ACC112 (cell line): ENCODE measurements around the gene ZPR1.

Experiments
- H2AFZ ChIP-seq: fragments of 200-600 bp; sonication (generic); one replicate; pipeline ENCODE4 v1.6.0; 2017; ENCODE audit warnings: antibody characterized with exemption, low read length; ENCODE audit not compliant: unreplicated experiment
- H3K27ac ChIP-seq: fragments of 200-600 bp; sonication (generic); 2 replicates; pipeline ENCODE4 v1.5.1; 2014; ENCODE audit warnings: low read depth, mild to moderate bottlenecking, antibody characterized with exemption, low read length, moderate library complexity
- H3K27me3 ChIP-seq: fragments of 200-600 bp; sonication (generic); 2 replicates; pipeline ENCODE4 v1.6.1; 2014; ENCODE audit warnings: mild to moderate bottlenecking, antibody characterized with exemption, low read length, moderate library complexity, mixed read lengths; ENCODE audit not compliant: insufficient read depth
- H3K36me3 ChIP-seq: fragments of 200-600 bp; sonication (generic); 2 replicates; pipeline ENCODE4 v1.6.1; 2016; ENCODE audit warnings: mild to moderate bottlenecking, antibody characterized with exemption, low read length, moderate library complexity, mixed read lengths; ENCODE audit not compliant: insufficient read depth
- H3K4me1 ChIP-seq: fragments of 200-600 bp; sonication (generic); one replicate; pipeline ENCODE4 v1.6.1; 2016; ENCODE audit warnings: low read length, mixed read lengths; ENCODE audit not compliant: insufficient read depth, unreplicated experiment, control insufficient read depth
- H3K4me3 ChIP-seq: fragments of 200-600 bp; sonication (generic); 2 replicates; pipeline ENCODE4 v1.5.1; 2014; ENCODE audit warnings: mild to moderate bottlenecking, low read depth, low read length
- H3K79me2 ChIP-seq: fragments of 200-600 bp; sonication (generic); one replicate; pipeline ENCODE4 v1.6.0; 2016; ENCODE audit warnings: low read length; ENCODE audit not compliant: control insufficient read depth, unreplicated experiment, insufficient read depth

Gene ZPR1

DNA sequence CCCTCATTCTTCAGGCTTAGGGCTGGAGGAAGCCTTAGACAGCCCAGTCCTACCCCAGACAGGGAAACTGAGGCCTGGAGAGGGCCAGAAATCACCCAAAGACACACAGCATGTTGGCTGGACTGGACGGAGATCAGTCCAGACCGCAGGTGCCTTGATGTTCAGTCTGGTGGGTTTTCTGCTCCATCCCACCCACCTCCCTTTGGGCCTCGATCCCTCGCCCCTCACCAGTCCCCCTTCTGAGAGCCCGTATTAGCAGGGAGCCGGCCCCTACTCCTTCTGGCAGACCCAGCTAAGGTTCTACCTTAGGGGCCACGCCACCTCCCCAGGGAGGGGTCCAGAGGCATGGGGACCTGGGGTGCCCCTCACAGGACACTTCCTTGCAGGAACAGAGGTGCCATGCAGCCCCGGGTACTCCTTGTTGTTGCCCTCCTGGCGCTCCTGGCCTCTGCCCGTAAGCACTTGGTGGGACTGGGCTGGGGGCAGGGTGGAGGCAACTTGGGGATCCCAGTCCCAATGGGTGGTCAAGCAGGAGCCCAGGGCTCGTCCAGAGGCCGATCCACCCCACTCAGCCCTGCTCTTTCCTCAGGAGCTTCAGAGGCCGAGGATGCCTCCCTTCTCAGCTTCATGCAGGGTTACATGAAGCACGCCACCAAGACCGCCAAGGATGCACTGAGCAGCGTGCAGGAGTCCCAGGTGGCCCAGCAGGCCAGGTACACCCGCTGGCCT lies 42.5 kb upstream of the ZPR1 start:
- Histone ChIP-seq H3K36me3 (no peaks in the 10 kb centered on the region), H2AFZ (no peak overlapping the region), H3K27me3 (no peaks in the 10 kb centered on the region), H3K4me3 (no peak overlapping the region), H3K4me1 (peaks cover 22% of the 10 kb centered on the region), H3K79me2 (no peaks in the 10 kb centered on the region), H3K27ac (no peak overlapping the region)

DNA sequence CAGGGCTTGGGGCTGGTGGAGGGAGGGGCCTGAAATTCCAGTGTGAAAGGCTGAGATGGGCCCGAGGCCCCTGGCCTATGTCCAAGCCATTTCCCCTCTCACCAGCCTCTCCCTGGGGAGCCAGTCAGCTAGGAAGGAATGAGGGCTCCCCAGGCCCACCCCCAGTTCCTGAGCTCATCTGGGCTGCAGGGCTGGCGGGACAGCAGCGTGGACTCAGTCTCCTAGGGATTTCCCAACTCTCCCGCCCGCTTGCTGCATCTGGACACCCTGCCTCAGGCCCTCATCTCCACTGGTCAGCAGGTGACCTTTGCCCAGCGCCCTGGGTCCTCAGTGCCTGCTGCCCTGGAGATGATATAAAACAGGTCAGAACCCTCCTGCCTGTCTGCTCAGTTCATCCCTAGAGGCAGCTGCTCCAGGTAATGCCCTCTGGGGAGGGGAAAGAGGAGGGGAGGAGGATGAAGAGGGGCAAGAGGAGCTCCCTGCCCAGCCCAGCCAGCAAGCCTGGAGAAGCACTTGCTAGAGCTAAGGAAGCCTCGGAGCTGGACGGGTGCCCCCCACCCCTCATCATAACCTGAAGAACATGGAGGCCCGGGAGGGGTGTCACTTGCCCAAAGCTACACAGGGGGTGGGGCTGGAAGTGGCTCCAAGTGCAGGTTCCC lies 41.8 kb upstream of the ZPR1 start, which contains the start of gene APOC3:
Gene APOC3, plus strand, starts transcription at position 383 of the 659 bp plus-strand sequence. CDS start 676 bp downstream, outside the sequence.
- peaks cover 15% of the 10 kb centered on the region for H3K4me1 ChIP-seq
- H3K79me2 ChIP-seq, result no peaks in the 10 kb centered on the region
- H2AFZ ChIP-seq, result peak within 1 kb of the TSS; percentile 1
- H3K36me3 ChIP-seq, result no peaks in the 10 kb centered on the region
- no peak within 1 kb of the TSS for H3K4me3 ChIP-seq
- H3K27ac ChIP-seq, result no peak within 1 kb of the TSS
- H3K27me3 ChIP-seq, result no peaks in the 10 kb centered on the region

DNA sequence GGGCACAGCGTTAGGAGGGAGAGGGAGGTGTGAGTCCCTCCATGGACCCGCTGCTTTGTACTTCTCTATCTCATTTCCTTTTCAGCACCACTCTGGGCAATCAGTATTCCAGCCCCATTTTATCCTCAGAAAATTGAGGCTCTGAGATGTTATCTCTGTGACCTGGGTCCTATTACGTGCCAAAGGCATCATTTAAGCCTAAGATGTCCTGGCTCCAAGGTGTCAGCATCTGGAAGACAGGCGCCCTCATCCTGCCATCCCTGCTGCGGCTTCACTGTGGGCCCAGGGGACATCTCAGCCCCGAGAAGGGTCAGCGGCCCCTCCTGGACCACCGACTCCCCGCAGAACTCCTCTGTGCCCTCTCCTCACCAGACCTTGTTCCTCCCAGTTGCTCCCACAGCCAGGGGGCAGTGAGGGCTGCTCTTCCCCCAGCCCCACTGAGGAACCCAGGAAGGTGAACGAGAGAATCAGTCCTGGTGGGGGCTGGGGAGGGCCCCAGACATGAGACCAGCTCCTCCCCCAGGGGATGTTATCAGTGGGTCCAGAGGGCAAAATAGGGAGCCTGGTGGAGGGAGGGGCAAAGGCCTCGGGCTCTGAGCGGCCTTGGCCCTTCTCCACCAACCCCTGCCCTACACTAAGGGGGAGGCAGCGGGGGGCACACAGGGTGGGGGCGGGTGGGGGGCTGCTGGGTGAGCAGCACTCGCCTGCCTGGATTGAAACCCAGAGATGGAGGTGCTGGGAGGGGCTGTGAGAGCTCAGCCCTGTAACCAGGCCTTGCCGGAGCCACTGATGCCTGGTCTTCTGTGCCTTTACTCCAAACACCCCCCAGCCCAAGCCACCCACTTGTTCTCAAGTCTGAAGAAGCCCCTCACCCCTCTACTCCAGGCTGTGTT lies 41.1 kb upstream of the ZPR1 start:
- H3K36me3 ChIP-seq, result no peaks in the 10 kb centered on the region
- H3K79me2 ChIP-seq, result no peaks in the 10 kb centered on the region
- H3K27me3 ChIP-seq, result no peaks in the 10 kb centered on the region
- H2AFZ ChIP-seq, result peak overlapping the region; percentile 1
- no peak overlapping the region for H3K4me3 ChIP-seq
- no peak overlapping the region for H3K27ac ChIP-seq
- H3K4me1 ChIP-seq, result peaks cover 15% of the 10 kb centered on the region

DNA sequence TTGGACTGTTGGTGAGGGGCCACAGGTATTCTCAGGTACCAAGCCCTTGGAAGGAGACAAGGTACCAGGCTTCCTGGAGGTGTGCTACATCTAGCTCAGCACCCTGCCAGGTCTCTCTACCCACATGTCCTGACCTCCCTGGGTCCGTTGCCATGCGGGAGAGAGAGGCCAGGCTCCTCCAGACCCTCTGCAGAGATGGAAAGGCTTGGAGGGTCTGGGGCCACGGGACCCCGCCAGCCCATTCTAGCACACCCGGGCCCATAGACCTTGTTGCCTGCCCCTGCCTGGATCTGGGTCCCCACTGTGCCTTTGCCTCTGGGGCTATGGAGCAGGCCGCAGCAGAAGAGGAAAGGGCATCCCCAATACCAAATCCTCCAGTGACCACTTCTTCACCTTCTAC lies 39.6 kb upstream of the ZPR1 start:
- no peaks in the 10 kb centered on the region for H3K27me3 ChIP-seq
- H3K27ac ChIP-seq, result no peak overlapping the region
- H3K79me2 ChIP-seq, result no peaks in the 10 kb centered on the region
- no peaks in the 10 kb centered on the region for H3K36me3 ChIP-seq
- peaks cover 15% of the 10 kb centered on the region for H3K4me1 ChIP-seq
- no peak overlapping the region for H3K4me3 ChIP-seq
- no peak overlapping the region for H2AFZ ChIP-seq

DNA sequence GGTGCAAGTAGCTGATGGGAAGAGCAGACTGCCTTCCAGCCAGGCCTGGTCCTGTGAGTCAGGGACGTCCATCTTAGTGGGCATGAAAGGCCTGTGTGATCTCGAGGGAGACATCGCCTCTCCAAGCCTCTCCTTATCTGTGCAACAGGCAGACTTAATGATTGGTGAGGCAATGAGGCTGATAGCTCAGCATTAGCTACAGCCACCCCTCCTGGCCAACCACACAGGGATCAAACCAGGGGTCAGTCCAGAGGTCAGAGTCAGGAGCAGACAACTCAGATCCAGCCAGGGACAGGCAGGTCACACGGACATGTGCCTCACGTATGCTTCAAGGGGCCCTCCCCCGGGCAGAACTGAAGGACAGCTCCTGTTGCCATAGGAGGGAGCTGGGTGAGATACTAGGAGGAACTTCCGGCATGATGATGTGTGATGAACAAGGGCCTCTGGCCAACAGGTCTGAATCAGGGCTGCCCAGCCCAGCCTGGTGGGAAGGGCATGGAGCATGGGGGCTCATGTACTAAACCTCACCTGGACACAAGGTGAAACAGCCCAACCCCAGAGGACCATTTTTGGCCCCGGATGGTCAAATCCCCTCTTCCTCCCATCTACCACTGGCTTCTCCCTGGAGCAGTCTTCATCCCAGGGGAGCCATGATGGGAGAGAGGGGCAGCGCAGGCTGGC lies 39.1 kb upstream of the ZPR1 start:
- Histone ChIP-seq H3K79me2 (no peaks in the 10 kb centered on the region), H3K4me1 (peaks cover 15% of the 10 kb centered on the region), H3K4me3 (no peak overlapping the region), H3K36me3 (no peaks in the 10 kb centered on the region), H2AFZ (no peak overlapping the region), H3K27me3 (no peaks in the 10 kb centered on the region), H3K27ac (no peak overlapping the region)

DNA sequence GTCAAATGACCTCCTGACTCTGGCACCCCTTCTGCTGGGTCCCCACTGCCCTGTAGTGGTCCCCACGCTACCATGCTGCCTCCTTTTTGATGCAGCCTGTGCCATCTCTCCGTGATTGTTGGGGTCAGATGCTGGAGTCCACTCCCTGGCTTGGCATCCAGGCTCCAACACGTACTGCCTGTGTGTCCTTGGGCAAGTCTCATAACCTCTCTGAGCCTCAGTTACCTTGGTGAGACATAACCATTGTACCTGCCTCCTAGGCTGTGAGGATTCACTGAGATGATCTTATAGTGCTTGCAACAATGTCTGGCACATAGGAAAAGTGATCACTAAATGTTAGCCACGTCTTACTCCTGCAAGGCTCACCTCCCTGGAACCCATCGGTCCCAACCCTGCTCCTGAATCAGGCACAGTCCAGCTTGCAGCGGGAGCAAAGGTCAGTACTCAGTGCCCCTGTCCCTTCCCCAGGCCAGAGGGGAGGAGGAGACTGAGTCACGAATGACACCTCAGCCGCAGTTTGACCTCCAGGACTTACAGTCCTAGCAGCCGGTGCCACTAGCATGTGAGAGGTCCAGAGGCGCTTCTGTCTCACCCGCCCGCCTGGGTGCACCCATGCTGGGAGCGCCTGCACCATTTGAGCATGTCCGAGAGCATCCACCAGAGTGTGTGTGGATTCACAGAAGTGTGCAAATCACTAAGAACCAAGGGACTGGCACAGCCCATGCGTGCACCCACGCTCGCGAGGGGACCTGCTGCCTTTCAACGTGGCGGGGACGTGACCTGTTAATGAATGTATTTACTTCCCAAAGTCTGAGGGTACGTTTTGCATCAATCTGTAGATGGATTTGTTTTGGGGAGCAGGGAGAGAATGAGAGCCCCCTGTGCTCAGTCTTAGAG lies 38.3 kb upstream of the ZPR1 start:
- no peaks in the 10 kb centered on the region for H3K27me3 ChIP-seq
- H3K27ac ChIP-seq, result no peak overlapping the region
- no peak overlapping the region for H2AFZ ChIP-seq
- no peaks in the 10 kb centered on the region for H3K36me3 ChIP-seq
- H3K79me2 ChIP-seq, result no peaks in the 10 kb centered on the region
- no peak overlapping the region for H3K4me3 ChIP-seq
- peaks cover 15% of the 10 kb centered on the region for H3K4me1 ChIP-seq

DNA sequence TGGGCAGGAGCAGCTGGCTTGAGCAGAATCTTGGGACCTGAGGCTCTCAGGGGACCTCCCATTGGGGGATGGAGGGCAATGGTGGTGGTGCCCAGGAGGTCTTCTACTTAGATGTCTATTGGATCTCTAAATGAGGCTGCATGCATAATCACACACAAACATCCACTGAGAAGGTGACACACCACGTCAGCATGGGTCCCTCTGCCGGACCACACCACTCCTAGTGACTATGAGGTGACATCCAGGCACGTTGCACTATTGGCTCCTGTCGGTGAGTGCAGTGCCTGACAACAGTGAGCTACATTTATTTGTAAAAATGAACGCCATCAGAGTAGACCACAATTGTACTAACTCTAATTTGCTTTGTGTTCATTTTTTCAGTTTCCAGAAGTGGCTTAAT lies 37.6 kb upstream of the ZPR1 start:
- H3K4me1 ChIP-seq, result peaks cover 15% of the 10 kb centered on the region
- no peaks in the 10 kb centered on the region for H3K36me3 ChIP-seq
- no peak overlapping the region for H3K4me3 ChIP-seq
- H3K27ac ChIP-seq, result no peak overlapping the region
- H2AFZ ChIP-seq, result no peak overlapping the region
- H3K79me2 ChIP-seq, result no peaks in the 10 kb centered on the region
- no peaks in the 10 kb centered on the region for H3K27me3 ChIP-seq

DNA sequence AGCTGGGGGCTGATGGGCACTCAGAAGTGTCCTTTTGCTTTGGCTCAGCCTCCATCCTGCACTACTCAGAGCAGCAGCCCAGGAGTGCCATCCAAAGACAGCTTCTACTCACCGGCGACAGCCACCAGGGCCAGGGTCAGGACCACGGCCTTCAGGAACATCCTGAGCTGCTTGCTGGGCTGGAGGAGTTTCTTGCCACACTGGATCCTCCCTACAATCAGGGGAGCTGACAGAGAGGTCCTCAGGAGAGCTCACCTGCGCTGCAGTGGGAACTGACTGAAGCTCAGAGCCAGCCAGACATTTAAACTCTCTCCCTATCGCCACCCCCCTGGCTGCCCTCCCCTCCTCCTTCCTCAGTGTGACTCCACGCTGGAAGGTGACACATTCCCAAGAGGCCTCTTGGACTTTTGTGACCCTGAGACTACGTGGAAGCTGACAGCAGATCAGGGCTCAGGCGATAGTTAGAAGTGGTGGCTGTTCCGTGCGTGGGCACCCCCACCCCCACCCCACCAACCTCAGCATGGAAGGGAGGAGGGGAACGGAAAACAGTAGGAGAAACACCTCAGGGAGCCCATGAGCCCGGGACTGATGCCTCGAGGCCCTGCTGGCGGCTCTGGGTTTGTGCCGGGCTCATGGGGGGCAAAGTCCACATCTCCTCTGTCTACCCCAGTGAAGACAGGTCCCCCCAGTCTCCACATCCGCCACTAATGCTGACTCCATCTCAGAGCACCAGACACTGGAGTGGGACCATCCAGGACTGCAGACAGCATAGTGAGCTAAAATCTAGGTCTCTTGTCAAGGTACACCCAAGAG lies 35.4 kb upstream of the ZPR1 start, which contains the start of gene APOA4:
Gene APOA4, minus strand, starts transcription at position 274 of the 813 bp plus-strand sequence. Its CDS starts 113 bp downstream, at position 161.
- no peaks in the 10 kb centered on the region for H3K79me2 ChIP-seq
- H2AFZ ChIP-seq, result no peak within 1 kb of the TSS
- H3K27me3 ChIP-seq, result no peaks in the 10 kb centered on the region
- no peak within 1 kb of the TSS for H3K4me3 ChIP-seq
- no peaks in the 10 kb centered on the region for H3K4me1 ChIP-seq
- no peaks in the 10 kb centered on the region for H3K36me3 ChIP-seq
- no peak within 1 kb of the TSS for H3K27ac ChIP-seq

DNA sequence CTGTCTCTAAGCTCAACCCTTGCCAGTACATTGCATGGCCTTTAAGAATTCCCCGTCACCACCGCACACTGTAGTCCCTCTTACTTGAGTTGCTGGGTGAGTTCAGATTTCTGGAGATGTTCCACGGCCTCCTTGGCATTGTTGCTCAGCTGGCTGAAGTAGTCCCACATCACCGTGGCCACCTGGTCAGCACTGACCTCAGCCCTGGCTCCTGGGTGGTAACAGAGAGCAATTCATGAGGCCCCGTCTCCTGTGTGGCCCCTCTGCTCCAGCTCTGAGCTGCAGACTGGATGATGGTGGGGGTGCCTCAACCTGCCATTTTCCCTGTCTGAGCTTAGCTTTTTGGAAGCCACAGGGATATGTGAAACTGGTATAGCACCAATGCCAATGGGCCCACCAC lies 34.8 kb upstream of the ZPR1 start:
- no peaks in the 10 kb centered on the region for H3K4me1 ChIP-seq
- H3K4me3 ChIP-seq, result no peak overlapping the region
- no peaks in the 10 kb centered on the region for H3K36me3 ChIP-seq
- no peak overlapping the region for H2AFZ ChIP-seq
- no peak overlapping the region for H3K27ac ChIP-seq
- H3K79me2 ChIP-seq, result no peaks in the 10 kb centered on the region
- no peaks in the 10 kb centered on the region for H3K27me3 ChIP-seq
